ENCODE measurements around the gene KSR2. TPM values are rescaled to one million over a fixed set of nuclear protein-coding genes. Genes with fewer than 3 reads are reported as not detected.

KSR2 gene
- total and polyA plus RNA-seq, 2 of the 4 experiments (the other 2 are of a cell fraction), result not detected

- Histone ChIP-seq H3K4me1 (ENCODE audit: control insufficient read depth, insufficient read depth, low read length) (no peaks in the 10 kb centered on the region), H3K23ac (ENCODE audit: low read depth, low read length) (no peak overlapping the region), H2BK5ac (ENCODE audit: low read depth, low read length, poor library complexity, severe bottlenecking) (no peak overlapping the region), H2AK5ac (ENCODE audit: low read depth, low read length) (no peak overlapping the region), H3K9me1 (ENCODE audit: insufficient read depth, low read length) (no peaks in the 10 kb centered on the region), H2AK9ac (replicated peaks; ENCODE audit: low read depth, low read length, poor library complexity) (no peak overlapping the region), H4K20me1 (ENCODE audit: insufficient read depth, low read length) (no peaks in the 10 kb centered on the region), H3K36me3 (ENCODE audit: control insufficient read depth, insufficient read depth, low read length) (no peaks in the 10 kb centered on the region), H3K56ac (ENCODE audit: extremely low read depth, insufficient read depth, low read length) (no peak overlapping the region), H3K27me3 (ENCODE audit: control insufficient read depth, insufficient read depth, low read length) (no peaks in the 10 kb centered on the region), H4K8ac (ENCODE audit: low read depth in 2 of 2, low read length in 2 of 2) (no peak overlapping the region), H4K5ac (ENCODE audit: low read depth, low read length) (no peak overlapping the region), H3K9ac (ENCODE audit: low read depth, low read length) (no peak overlapping the region), H3K14ac (replicated peaks; ENCODE audit: low read depth, low read length) (no peak overlapping the region), H3K4me2 (ENCODE audit: low read depth, low read length) (no peak overlapping the region), H3K4ac (ENCODE audit: low read depth, low read length) (no peak overlapping the region), H3K4me3 (ENCODE audit: insufficient read depth, low read depth, low read length) (no peak overlapping the region), H3K18ac (ENCODE audit: low read depth, low read length) (no peak overlapping the region), H4K91ac (ENCODE audit: insufficient read depth, low read depth, low read length) (no peak overlapping the region), H2BK20ac (ENCODE audit: low read depth, low read length) (no peak overlapping the region), H2BK15ac (ENCODE audit: low read depth, low read length) (no peak overlapping the region), H3K79me1 (ENCODE audit: low read depth in 1 of 2, low read length in 2 of 2) (no peaks in the 10 kb centered on the region), H3K27ac (ENCODE audit: insufficient read depth, low read length) (no peak overlapping the region), H2AFZ (replicated peaks; ENCODE audit: low read length, poor library complexity) (no peak overlapping the region), H2BK120ac (ENCODE audit: low read depth, low read length) (no peak overlapping the region), H3K9me3 (ENCODE audit: control insufficient read depth, insufficient read depth, low read length) (no peaks in the 10 kb centered on the region)
- ChIA-PET POLR2A (ENCODE audit: unreplicated experiment) (no interaction called here), CTCF (interaction anchor here (0.6 kb wide), 1 partner anchor 645 kb away, joined by 3 read pairs; no protein-coding TSS in a partner anchor)
- in situ Hi-C loops (cut with MboI; ENCODE audit: low sequenced_read_pairs) (loop anchor here (25.0 kb wide), 1 partner anchor 808 kb away; no protein-coding TSS in a partner anchor), dilution Hi-C loops (cut with HindIII; ENCODE audit: low sequenced_read_pairs, unreplicated experiment) (no loop called here), intact Hi-C loops (cut with micrococcal nuclease) (no loop called here)
- no CpG with 5 or more reads among the region's 7 CpGs for WGBS, 2 experiments (ENCODE audit: extremely low coverage in 2 of 2, insufficient read length in 1 of 2)
- DNase-seq (no peak), ATAC-seq (ENCODE audit: low read depth) (no peak)
- no TSS peak for BruUV-seq (replicated peaks)
- TF ChIP-seq ELK1 (IDR thresholded peaks at IDR 0.05; ENCODE audit: borderline replicate concordance, low read depth, low read length), result no peak
- no peak for TF ChIP-seq SMC3 (IDR thresholded peaks at IDR 0.05; ENCODE audit: low read depth, low read length)
- no peak for TF ChIP-seq MXI1 (IDR thresholded peaks at IDR 0.05; ENCODE audit: borderline replicate concordance, low read depth, low read length)
- TF ChIP-seq USF2 (IDR thresholded peaks at IDR 0.05; ENCODE audit: low read depth, low read length), result no peak
- TF ChIP-seq CTCF (conservative IDR thresholded peaks at IDR 0.05; ENCODE audit: low read depth, low read length), result no peak
Observed at GRCh38 chr12:117845271-117845904, 123.4 kb downstream of the KSR2 start.

Measured in IMR-90 (cell line).